ENCODE results near the gene ANK2.

The ANK2 gene

DNA sequence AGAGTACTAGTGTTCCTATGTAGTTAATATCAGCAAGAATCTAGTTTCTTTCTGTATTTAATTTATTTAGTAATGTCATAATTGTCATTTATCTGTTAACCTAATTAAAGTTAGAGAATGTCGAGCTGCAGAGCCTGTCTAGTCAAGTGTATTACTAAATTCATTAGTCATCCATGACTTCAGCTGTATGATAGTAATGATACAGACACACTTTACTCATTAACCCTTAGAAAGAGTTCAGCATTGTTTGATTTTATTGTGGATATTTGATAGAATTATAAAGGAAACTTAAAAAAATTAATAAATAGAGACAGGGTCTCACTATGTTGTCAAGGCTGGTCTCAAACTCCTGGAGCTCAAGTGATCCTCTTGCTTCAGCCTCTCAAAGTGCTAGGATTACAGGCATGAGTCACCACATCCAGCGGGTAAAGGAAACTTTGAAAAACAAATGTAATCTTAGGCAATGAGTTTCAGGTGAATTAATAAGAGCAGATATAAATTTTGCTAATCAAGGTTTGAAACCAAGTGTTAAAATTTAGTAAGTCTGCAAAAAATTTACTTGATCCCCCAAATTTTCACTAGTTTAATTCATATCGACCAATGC lies 110.6 kb downstream of the ANK2 start:
- Histone ChIP-seq H3K4me1 (ENCODE audit: control insufficient read depth, insufficient read depth, low read depth, low read length) (no peaks in the 10 kb centered on the region), H2BK15ac (ENCODE audit: low read depth, poor library complexity, severe bottlenecking) (no peak overlapping the region), H2AK5ac (ENCODE audit: low read length, severe bottlenecking) (no peak overlapping the region), H3K18ac (ENCODE audit: low read depth in 1 of 2, low read length in 2 of 2) (no peak overlapping the region), H3K4me3 (ENCODE audit: insufficient read depth in 1 of 2, low read depth in 1 of 2, low read length in 2 of 2) (no peak overlapping the region), H3K9ac (ENCODE audit: low read length) (no peak overlapping the region), H2BK120ac (ENCODE audit: low read depth, low read length) (no peak overlapping the region), H4K91ac (ENCODE audit: low read length) (no peak overlapping the region), H2AFZ (ENCODE audit: low read depth, low read length) (no peak overlapping the region), H3K27me3 (ENCODE audit: control insufficient read depth in 1 of 2, insufficient read depth in 1 of 2, low read length in 2 of 2) (no peaks in the 10 kb centered on the region), H2BK12ac (ENCODE audit: low read length in 2 of 2) (no peak overlapping the region), H3K27ac (ENCODE audit: low read length, poor library complexity, severe bottlenecking) (no peak overlapping the region), H3K79me1 (replicated peaks; ENCODE audit: low read length, poor library complexity, severe bottlenecking) (no peaks in the 10 kb centered on the region), H3K4me2 (ENCODE audit: low read length, poor library complexity, severe bottlenecking) (no peak overlapping the region), H3K23ac (ENCODE audit: low read length in 2 of 2) (no peak overlapping the region), H3K14ac (ENCODE audit: low read length in 2 of 2) (no peak overlapping the region), H3K36me3 (ENCODE audit: control insufficient read depth in 1 of 2, insufficient read depth in 2 of 2, low read depth in 1 of 2, low read length in 2 of 2) (no peaks in the 10 kb centered on the region), H4K8ac (ENCODE audit: low read length) (no peak overlapping the region), H3K9me3 (ENCODE audit: control insufficient read depth, low read length) (no peaks in the 10 kb centered on the region), H3K4ac (ENCODE audit: low read depth in 1 of 2, low read length in 2 of 2) (no peak overlapping the region), H2BK5ac (ENCODE audit: low read depth, low read length, poor library complexity, severe bottlenecking) (no peak overlapping the region)
- DNase-seq, result no peak
- 91% methylated on average over 1 of the region's 3 CpGs for WGBS

DNA sequence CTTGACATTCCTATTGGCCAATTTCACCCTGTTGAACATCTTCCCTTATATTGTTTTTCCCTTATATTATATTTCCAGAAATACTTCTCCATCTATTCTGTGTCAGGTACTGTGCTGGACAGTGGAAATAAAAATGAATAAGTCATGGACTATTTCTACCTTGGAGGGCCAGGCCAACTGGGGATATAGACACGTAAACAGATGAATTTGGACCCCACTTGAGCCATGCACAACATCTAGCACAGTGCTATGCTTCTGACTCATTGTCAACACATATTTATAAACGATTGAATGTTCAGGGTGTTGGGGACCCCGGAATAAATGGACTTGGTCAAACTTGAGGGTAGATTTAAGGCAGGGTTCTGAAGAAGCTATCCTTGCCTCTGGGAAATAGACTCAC lies 111.1 kb downstream of the ANK2 start:
- H4K91ac ChIP-seq (ENCODE audit: low read length), result no peak overlapping the region
- H2AFZ ChIP-seq (ENCODE audit: low read depth, low read length), result no peak overlapping the region
- no CpG with 5 or more reads among the region's 3 CpGs for WGBS
- H3K79me1 ChIP-seq (replicated peaks; ENCODE audit: low read length, poor library complexity, severe bottlenecking), result no peaks in the 10 kb centered on the region
- H3K27ac ChIP-seq (ENCODE audit: low read length, poor library complexity, severe bottlenecking), result no peak overlapping the region
- no peaks in the 10 kb centered on the region for H3K9me3 ChIP-seq (ENCODE audit: control insufficient read depth, low read length)
- H3K36me3 ChIP-seq (ENCODE audit: control insufficient read depth in 1 of 2, insufficient read depth in 2 of 2, low read depth in 1 of 2, low read length in 2 of 2), result no peaks in the 10 kb centered on the region
- no peak overlapping the region for H4K8ac ChIP-seq (ENCODE audit: low read length)
- no peak overlapping the region for H3K14ac ChIP-seq (ENCODE audit: low read length in 2 of 2)
- no peak overlapping the region for H3K4me2 ChIP-seq (ENCODE audit: low read length, poor library complexity, severe bottlenecking)
- no peak overlapping the region for H2BK12ac ChIP-seq (ENCODE audit: low read length in 2 of 2)
- H3K4me3 ChIP-seq (ENCODE audit: insufficient read depth in 1 of 2, low read depth in 1 of 2, low read length in 2 of 2), result no peak overlapping the region
- H2BK15ac ChIP-seq (ENCODE audit: low read depth, poor library complexity, severe bottlenecking), result no peak overlapping the region
- H3K9ac ChIP-seq (ENCODE audit: low read length), result peak overlapping the region; percentile 44
- H2BK120ac ChIP-seq (ENCODE audit: low read depth, low read length), result no peak overlapping the region
- no peak overlapping the region for H3K18ac ChIP-seq (ENCODE audit: low read depth in 1 of 2, low read length in 2 of 2)
- H3K4me1 ChIP-seq (ENCODE audit: control insufficient read depth, insufficient read depth, low read depth, low read length), result no peaks in the 10 kb centered on the region
- no peak overlapping the region for H3K4ac ChIP-seq (ENCODE audit: low read depth in 1 of 2, low read length in 2 of 2)
- H3K23ac ChIP-seq (ENCODE audit: low read length in 2 of 2), result no peak overlapping the region
- DNase-seq, result no peak
- no peaks in the 10 kb centered on the region for H3K27me3 ChIP-seq (ENCODE audit: control insufficient read depth in 1 of 2, insufficient read depth in 1 of 2, low read length in 2 of 2)
- H2AK5ac ChIP-seq (ENCODE audit: low read length, severe bottlenecking), result no peak overlapping the region
- no peak overlapping the region for H2BK5ac ChIP-seq (ENCODE audit: low read depth, low read length, poor library complexity, severe bottlenecking)

DNA sequence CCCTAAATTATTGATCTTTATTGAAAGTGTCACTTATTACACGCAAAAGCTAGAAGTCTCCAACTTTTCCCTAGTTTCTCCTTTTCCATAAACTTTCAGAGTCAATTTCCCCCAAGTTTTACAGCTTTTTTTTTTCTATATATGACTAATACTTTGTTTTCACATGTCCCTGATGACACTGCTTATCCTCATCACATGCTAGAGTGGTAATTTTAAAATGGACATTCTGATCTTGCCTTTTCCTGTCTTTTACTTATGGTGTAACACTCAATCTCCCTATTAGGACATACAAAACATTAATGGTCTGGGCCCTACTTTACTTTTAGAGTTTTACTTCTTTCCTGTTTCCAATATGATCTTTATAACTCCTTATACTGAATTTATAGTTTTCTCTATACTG lies 112.6 kb downstream of the ANK2 start:
- no peak overlapping the region for H2AK5ac ChIP-seq (ENCODE audit: low read length, severe bottlenecking)
- H4K91ac ChIP-seq (ENCODE audit: low read length), result no peak overlapping the region
- peak overlapping the region; percentile 72 for H3K9ac ChIP-seq (ENCODE audit: low read length)
- H3K36me3 ChIP-seq (ENCODE audit: control insufficient read depth in 1 of 2, insufficient read depth in 2 of 2, low read depth in 1 of 2, low read length in 2 of 2), result no peaks in the 10 kb centered on the region
- H4K8ac ChIP-seq (ENCODE audit: low read length), result no peak overlapping the region
- H3K27ac ChIP-seq (ENCODE audit: low read length, poor library complexity, severe bottlenecking), result no peak overlapping the region
- no peak overlapping the region for H3K18ac ChIP-seq (ENCODE audit: low read depth in 1 of 2, low read length in 2 of 2)
- WGBS, result 94% methylated on average over 1 of the region's 1 CpG
- no peaks in the 10 kb centered on the region for H3K4me1 ChIP-seq (ENCODE audit: control insufficient read depth, insufficient read depth, low read depth, low read length)
- no peaks in the 10 kb centered on the region for H3K79me1 ChIP-seq (replicated peaks; ENCODE audit: low read length, poor library complexity, severe bottlenecking)
- no peak overlapping the region for H3K23ac ChIP-seq (ENCODE audit: low read length in 2 of 2)
- H2AFZ ChIP-seq (ENCODE audit: low read depth, low read length), result no peak overlapping the region
- H2BK5ac ChIP-seq (ENCODE audit: low read depth, low read length, poor library complexity, severe bottlenecking), result no peak overlapping the region
- H2BK12ac ChIP-seq (ENCODE audit: low read length in 2 of 2), result no peak overlapping the region
- peak; percentile 41 for DNase-seq
- H3K4ac ChIP-seq (ENCODE audit: low read depth in 1 of 2, low read length in 2 of 2), result no peak overlapping the region
- no peak overlapping the region for H2BK120ac ChIP-seq (ENCODE audit: low read depth, low read length)
- H3K9me3 ChIP-seq (ENCODE audit: control insufficient read depth, low read length), result no peaks in the 10 kb centered on the region
- H3K27me3 ChIP-seq (ENCODE audit: control insufficient read depth in 1 of 2, insufficient read depth in 1 of 2, low read length in 2 of 2), result no peaks in the 10 kb centered on the region
- H2BK15ac ChIP-seq (ENCODE audit: low read depth, poor library complexity, severe bottlenecking), result no peak overlapping the region
- no peak overlapping the region for H3K4me3 ChIP-seq (ENCODE audit: insufficient read depth in 1 of 2, low read depth in 1 of 2, low read length in 2 of 2)
- no peak overlapping the region for H3K4me2 ChIP-seq (ENCODE audit: low read length, poor library complexity, severe bottlenecking)
- no peak overlapping the region for H3K14ac ChIP-seq (ENCODE audit: low read length in 2 of 2)

DNA sequence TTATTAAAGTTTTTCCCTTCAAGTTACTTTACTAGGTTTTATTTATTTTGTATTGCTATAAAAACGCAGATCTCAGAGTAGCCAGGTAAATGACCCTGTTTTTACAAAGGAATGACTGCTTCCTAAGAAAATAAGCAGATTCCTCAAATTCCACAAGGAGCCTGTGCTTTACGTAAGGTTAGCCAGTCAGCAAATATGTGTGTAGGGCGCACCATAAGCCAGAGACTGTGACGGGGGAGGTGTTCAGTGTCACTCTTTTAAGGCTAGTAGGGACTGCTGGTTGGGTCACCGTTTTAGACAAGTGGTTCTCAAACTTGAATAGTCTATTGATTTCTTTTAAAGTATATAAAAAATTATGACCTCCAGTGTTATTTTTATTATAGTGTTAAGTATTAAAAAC lies 119.9 kb downstream of the ANK2 start:
- Histone ChIP-seq H4K91ac (ENCODE audit: low read length) (no peak overlapping the region), H2BK12ac (ENCODE audit: low read length in 2 of 2) (no peak overlapping the region), H3K4ac (ENCODE audit: low read depth in 1 of 2, low read length in 2 of 2) (no peak overlapping the region)

More for the DNA sequence above, 119.9 kb downstream of the ANK2 start:
- no peaks in the 10 kb centered on the region for H3K9me3 ChIP-seq (ENCODE audit: control insufficient read depth, low read length)
- H3K18ac ChIP-seq (ENCODE audit: low read depth in 1 of 2, low read length in 2 of 2), result no peak overlapping the region
- H3K27me3 ChIP-seq (ENCODE audit: control insufficient read depth in 1 of 2, insufficient read depth in 1 of 2, low read length in 2 of 2), result no peaks in the 10 kb centered on the region
- no peak for DNase-seq
- no peak overlapping the region for H2AK5ac ChIP-seq (ENCODE audit: low read length, severe bottlenecking)
- no peak overlapping the region for H3K27ac ChIP-seq (ENCODE audit: low read length, poor library complexity, severe bottlenecking)
- no peak overlapping the region for H2BK120ac ChIP-seq (ENCODE audit: low read depth, low read length)
- no peaks in the 10 kb centered on the region for H3K4me1 ChIP-seq (ENCODE audit: control insufficient read depth, insufficient read depth, low read depth, low read length)
- H2BK15ac ChIP-seq (ENCODE audit: low read depth, poor library complexity, severe bottlenecking), result no peak overlapping the region
- 55% methylated on average over 3 of the region's 5 CpGs for WGBS
- no peak overlapping the region for H3K4me3 ChIP-seq (ENCODE audit: insufficient read depth in 1 of 2, low read depth in 1 of 2, low read length in 2 of 2)
- H3K9ac ChIP-seq (ENCODE audit: low read length), result no peak overlapping the region
- no peak overlapping the region for H3K14ac ChIP-seq (ENCODE audit: low read length in 2 of 2)
- no peak overlapping the region for H4K8ac ChIP-seq (ENCODE audit: low read length)
- H3K79me1 ChIP-seq (replicated peaks; ENCODE audit: low read length, poor library complexity, severe bottlenecking), result no peaks in the 10 kb centered on the region
- no peaks in the 10 kb centered on the region for H3K36me3 ChIP-seq (ENCODE audit: control insufficient read depth in 1 of 2, insufficient read depth in 2 of 2, low read depth in 1 of 2, low read length in 2 of 2)
- H3K23ac ChIP-seq (ENCODE audit: low read length in 2 of 2), result no peak overlapping the region
- H2BK5ac ChIP-seq (ENCODE audit: low read depth, low read length, poor library complexity, severe bottlenecking), result no peak overlapping the region
- H2AFZ ChIP-seq (ENCODE audit: low read depth, low read length), result no peak overlapping the region
- peak overlapping the region; percentile 23 for H3K4me2 ChIP-seq (ENCODE audit: low read length, poor library complexity, severe bottlenecking)

Data from mesenchymal stem cell (in vitro differentiated cells and primary cell).